Colon (tissue), 2 donors: ENCODE results near the gene PATL1.
"Not testable (repeated sequence)": the region's sequence is repeated elsewhere in the genome, so short reads cannot be mapped to it uniquely, and the experiment has no call there.

Source experiments
- FAIRE-seq: peaks from 2 replicates; lab custom pipeline; 2012; peaks lifted over from hg19 to GRCh38; lab: Jason Lieb, UNC
- donor health status: control.
- donor health status: control.

The PATL1 gene, protein sequence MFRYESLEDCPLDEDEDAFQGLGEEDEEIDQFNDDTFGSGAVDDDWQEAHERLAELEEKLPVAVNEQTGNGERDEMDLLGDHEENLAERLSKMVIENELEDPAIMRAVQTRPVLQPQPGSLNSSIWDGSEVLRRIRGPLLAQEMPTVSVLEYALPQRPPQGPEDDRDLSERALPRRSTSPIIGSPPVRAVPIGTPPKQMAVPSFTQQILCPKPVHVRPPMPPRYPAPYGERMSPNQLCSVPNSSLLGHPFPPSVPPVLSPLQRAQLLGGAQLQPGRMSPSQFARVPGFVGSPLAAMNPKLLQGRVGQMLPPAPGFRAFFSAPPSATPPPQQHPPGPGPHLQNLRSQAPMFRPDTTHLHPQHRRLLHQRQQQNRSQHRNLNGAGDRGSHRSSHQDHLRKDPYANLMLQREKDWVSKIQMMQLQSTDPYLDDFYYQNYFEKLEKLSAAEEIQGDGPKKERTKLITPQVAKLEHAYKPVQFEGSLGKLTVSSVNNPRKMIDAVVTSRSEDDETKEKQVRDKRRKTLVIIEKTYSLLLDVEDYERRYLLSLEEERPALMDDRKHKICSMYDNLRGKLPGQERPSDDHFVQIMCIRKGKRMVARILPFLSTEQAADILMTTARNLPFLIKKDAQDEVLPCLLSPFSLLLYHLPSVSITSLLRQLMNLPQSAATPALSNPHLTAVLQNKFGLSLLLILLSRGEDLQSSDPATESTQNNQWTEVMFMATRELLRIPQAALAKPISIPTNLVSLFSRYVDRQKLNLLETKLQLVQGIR

DNA sequence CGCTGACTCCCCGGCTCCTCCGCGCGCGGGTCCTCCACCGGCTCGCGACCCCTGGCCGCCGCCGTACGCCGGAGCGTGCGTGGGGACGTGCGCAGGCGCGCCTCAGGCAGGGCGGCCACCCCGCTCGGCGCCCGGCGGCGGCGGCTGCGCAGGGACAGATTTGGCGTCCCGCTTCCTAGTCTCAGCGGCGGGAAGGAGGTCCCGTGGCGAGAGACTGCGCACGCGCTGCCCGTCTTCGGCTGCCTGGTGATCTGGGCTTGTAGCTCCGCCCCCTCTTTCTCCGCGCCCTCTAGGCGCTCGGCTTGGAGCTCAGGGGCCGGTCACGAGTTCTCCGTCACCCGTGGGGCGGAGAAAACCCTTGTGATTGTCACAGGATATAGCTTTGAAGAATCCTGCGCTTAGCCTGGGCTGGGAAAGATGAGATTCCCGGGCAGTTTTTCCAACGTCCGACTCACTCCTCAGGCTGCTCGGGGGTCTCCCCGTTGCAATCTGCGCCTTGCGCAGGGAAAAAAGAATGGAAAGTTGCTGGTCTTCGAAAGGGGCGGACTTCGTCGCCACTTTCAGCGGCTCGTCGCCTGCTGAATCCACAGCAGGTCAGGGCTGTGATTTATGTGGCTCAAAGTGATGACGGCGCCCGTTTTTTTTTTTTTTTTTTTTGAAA, at the start of gene PATL1:
Gene PATL1 (minus strand): TSS at position 88 of the 661 bp plus-strand sequence. CDS start 142 bp downstream, outside the sequence.
- no peak for FAIRE-seq

GRCh38 chr11:59716051-59716450, 47.2 kb upstream of the PATL1 start:
- no peak for FAIRE-seq

- FAIRE-seq, result no peak
Measured at GRCh38 chr11:59713745-59714144, 44.9 kb upstream of the PATL1 start, which contains the start of gene OR10V1. Gene OR10V1, minus strand, starts transcription at chr11:59713845. Its CDS starts 0 bp downstream, at chr11:59713845.

GRCh38 chr11:59710136-59710847, 41.5 kb upstream of the PATL1 start:
- FAIRE-seq, result no peak

DNA sequence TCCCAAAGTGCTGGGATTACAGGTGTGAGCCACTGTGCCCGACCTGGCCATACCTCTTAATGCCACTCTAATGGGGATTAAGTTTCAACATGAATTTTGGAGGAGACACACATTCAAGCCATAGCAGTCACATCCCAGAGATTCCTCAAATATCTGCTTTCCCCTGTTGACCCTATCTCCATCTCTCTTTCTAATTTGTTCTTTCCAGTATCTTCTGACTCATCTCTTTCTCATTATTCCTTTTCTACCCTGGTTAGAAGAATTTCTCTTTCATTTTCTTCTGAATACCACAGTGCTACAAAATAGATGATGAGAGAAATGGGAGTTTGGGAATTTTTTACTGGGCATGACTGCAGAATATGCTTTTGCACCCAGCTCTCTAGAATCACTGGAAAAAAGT, 39.7 kb upstream of the PATL1 start:
- FAIRE-seq, result no peak

GRCh38 chr11:59707371-59707770, 38.5 kb upstream of the PATL1 start:
- FAIRE-seq, result no peak

- no peak for FAIRE-seq
Measured at GRCh38 chr11:59706518-59707285, 37.9 kb upstream of the PATL1 start.

- no peak for FAIRE-seq
Measured at GRCh38 chr11:59705294-59705693, 36.5 kb upstream of the PATL1 start.

DNA sequence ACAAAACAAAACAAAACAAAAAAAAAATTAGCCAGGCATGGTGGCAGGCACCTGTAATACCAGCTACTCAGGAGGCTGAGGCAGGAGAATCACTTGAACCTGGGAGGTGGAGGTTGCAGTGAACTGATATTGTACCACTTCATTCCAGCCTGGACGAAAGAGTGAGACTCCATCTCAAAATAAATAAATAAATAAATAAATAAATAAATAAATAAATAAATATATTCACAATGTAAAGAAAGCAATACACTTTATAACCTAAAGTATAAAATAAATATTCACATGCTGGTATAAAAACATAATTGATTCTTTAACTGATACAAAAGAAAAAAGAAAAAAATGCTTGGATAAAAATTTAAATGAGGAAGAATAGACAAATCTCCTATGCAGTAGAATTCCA, 34.7 kb upstream of the PATL1 start:
- FAIRE-seq, result not testable (repeated sequence)

DNA sequence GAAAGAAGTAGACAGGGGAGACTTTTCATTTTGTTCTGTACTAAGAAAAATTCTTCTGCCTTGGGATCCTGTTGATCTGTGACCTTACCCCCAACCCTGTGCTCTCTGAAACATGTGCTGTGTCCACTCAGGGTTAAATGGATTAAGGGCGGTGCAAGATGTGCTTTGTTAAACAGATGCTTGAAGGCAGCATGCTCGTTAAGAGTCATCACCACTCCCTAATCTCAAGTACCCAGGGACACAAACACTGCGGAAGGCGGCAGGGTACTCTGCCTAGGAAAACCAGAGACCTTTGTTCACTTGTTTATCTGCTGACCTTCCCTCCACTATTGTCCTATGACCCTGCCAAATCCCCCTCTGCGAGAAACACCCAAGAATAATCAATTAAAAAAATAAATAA, 31.3 kb upstream of the PATL1 start:
- FAIRE-seq, result not testable (repeated sequence)

DNA sequence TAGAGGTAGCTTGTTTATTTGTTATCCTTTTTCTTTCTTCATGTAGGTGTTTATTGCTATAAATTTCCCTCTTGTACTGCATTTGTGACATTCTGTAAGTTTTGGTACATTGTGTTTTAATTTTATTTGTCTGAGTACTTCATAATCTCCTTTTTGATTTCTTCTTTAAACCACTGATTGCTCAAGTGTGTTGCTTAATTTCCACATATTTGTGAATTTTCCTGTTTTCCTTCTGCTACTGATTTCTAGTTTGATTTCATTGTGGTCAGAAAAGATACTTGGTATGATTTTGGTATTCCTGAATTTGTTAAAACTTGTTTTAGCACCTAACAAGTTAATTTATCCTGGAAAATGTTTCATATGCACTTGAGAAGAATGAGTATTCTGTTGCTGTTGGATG, 29.7 kb upstream of the PATL1 start:
- FAIRE-seq, result no peak

GRCh38 chr11:59692915-59693314, 24.1 kb upstream of the PATL1 start:
- FAIRE-seq, result no peak

DNA sequence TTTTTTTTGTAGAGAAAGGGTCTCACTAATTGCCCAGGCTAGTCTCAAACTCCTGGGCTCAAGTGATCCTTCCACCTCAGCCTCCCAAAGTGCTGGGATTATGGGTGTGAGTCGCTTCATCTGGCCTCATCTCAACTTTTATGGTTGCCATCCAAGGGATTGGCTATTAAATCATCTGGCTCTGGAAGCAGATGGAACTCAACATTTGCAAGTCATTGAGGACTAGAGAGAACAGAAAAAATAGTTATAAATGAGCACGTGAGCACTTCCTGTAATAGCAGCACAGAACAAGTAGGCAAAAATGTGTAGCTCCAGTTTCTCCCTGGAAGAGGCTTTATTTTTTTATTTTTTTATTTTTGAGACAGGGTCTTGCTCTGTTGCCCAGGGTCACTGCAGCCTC, 22.3 kb upstream of the PATL1 start:
- no peak for FAIRE-seq

GRCh38 chr11:59689015-59689414, 20.2 kb upstream of the PATL1 start:
- FAIRE-seq, result no peak

GRCh38 chr11:59681260-59681725, 12.5 kb upstream of the PATL1 start:
- not testable (repeated sequence) for FAIRE-seq

DNA sequence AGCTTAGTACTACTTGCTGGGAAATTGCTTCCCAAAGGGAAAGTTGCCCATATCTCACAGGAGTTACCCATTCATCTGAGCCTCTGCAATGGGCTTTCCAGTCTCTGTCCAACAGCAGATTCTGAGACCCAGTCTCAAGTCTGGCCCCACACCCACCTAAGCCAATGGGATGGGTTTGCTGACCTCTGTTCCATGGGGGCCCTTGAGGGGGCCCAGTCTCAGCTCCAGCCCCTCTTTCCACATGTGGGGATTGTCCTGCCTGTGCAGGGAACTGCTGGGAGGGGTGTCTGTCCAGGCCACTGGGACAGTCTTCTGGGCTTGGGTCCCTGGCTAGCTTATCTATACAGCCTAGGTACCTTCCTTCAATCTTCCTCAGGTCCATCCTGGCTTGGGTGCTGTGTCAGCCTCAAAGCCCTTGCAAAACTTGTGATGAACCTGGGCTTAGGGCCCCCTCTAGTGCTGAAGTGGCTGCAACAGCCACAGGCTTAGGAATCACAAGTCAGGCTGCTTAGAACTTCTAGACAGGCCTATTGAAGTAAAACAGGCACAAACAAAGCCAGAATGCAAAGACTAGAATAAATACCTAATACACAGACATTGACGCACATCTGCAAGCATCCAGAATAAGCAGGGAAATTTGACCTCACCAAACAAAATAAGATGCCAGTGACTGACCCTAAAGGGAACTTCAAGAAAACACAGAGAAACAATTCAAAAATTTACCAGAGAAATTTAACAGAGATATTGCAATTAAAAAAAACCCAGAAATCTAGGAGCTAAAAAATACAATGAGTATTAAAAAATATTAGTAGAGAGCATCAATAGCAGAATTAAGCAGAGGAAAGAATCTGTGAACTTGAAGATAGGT, 11.7 kb upstream of the PATL1 start:
- FAIRE-seq, result no peak

DNA sequence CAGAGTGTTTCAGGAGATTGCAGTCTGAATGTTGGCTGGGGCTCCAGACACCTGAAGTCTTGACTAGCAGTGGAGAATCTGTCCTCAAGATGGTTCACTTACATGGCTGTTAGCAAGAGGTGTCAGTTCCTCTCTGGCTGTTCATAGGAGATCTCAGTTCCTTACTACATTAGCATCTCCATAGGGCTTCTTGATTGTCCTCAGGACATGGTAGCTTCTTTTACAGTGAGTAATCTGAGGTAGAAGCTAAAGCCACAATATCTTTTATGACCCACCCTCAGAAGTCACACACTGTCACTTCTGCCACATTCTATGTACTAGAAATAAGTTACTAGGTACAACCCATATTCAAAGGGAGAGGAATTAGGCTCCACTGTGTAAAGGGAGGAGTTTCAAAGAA, 10.5 kb upstream of the PATL1 start:
- no peak for FAIRE-seq

DNA sequence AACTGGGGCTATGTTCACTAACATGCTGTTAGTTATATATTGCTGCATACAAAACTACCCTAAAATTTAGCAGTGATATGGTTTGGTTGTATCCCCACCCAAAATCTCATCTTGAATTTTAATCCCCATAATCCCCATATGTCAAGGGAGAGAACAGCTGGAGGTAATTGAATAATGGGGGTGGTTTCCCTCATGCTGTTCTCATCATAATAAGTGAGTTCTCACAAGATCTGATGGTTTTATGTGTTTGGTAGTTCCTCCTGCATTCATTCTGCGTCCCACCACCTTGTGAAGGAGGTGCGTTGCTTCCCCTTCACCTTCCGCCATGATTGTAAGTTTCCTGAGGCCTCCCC, 10.0 kb upstream of the PATL1 start:
- FAIRE-seq, result no peak

DNA sequence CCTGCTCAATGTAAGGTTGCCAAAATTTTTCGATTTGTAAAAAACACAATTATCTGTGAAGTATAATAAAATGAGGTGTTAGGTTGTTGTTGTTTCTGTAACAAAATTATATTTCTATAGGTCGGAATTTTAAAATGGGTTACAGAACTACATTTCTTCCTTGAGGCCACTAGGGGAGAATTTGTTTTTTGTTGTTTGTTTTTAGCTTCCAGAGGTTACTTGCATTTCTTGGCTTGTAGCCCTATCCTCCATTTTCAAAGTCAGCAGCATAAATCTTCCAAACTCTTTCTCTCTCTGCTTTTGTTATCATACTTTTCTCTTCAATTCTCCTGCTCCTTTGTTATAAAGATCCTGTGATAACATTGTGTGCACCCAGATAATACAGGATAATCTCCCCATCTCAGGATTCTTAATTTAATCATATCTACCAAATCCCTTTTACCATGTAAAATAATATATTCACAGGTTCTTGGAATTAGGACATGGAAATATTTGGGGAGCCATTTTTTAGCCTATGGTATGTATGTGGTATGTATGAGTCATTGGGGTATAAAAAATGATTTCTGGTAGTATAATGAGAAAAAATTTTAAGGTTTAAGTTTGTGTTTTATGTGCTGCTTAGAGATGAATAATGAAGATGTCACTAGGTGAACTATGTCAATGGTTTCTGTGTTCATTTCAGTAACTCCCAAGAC, 9.4 kb upstream of the PATL1 start:
- FAIRE-seq, result no peak

DNA sequence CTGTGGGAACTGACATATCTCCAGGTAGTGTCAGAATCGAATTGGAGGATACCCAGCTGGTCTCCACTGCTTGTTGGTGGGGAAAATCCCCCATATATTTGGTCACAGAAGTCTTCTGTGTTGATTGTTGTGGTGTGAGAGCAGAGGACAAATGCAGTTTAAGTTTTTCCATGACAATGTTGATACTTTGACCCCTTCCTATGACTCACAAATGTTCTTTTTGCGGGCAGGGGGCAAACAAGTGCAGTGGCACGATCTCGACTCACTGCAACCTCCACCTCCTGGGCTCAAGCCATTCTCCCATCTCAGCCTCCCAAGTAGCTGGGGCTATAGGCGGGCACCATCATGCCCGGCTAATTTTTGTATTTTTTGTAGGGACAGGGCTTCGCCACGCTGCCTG, 7.4 kb upstream of the PATL1 start:
- FAIRE-seq, result no peak
